ENCODE results near the gene SERPINB7.
A peak's percentile ranks its signal among the peaks of the same experiment; 100 is the strongest.
"Not testable (repeated sequence)": the region's sequence is repeated elsewhere in the genome, so short reads cannot be mapped to it uniquely, and the experiment has no call there.

Gene SERPINB7

GRCh38 chr18:63749489-63749888, 25.7 kb upstream of the SERPINB7 start:
- FAIRE-seq, result no peak
- no peak for TF ChIP-seq CTCF (IDR thresholded peaks at IDR 0.05; ENCODE audit: insufficient read depth, missing control alignments)
- no peak for DNase-seq (ENCODE audit: insufficient read length, low spot score)

- no peak for DNase-seq (ENCODE audit: insufficient read length, low spot score)
- FAIRE-seq, result no peak
- no peak for TF ChIP-seq CTCF (IDR thresholded peaks at IDR 0.05; ENCODE audit: insufficient read depth, missing control alignments)
Observed at GRCh38 chr18:63752636-63753035, 22.6 kb upstream of the SERPINB7 start.

GRCh38 chr18:63753676-63754075, 21.5 kb upstream of the SERPINB7 start:
- peak; percentile 94 for FAIRE-seq
- no peak for DNase-seq (ENCODE audit: insufficient read length, low spot score)
- no peak for TF ChIP-seq CTCF (IDR thresholded peaks at IDR 0.05; ENCODE audit: insufficient read depth, missing control alignments)

GRCh38 chr18:63757541-63757940, 17.7 kb upstream of the SERPINB7 start:
- FAIRE-seq (peak; percentile 91), DNase-seq (ENCODE audit: insufficient read length, low spot score) (no peak)

GRCh38 chr18:63758615-63759240, 16.5 kb upstream of the SERPINB7 start:
- FAIRE-seq (peak; percentile 91), DNase-seq (ENCODE audit: insufficient read length, low spot score) (no peak)
- TF ChIP-seq CTCF (IDR thresholded peaks at IDR 0.05; ENCODE audit: insufficient read depth, missing control alignments), result no peak

More at GRCh38 chr18:63757541-63757940, 17.7 kb upstream of the SERPINB7 start:
- no peak for TF ChIP-seq CTCF (IDR thresholded peaks at IDR 0.05; ENCODE audit: insufficient read depth, missing control alignments)

- DNase-seq (ENCODE audit: insufficient read length, low spot score); FAIRE-seq: not testable (repeated sequence)
Observed at GRCh38 chr18:63759786-63760185, 15.4 kb upstream of the SERPINB7 start.

GRCh38 chr18:63762518-63762917, 12.7 kb upstream of the SERPINB7 start:
- DNase-seq (ENCODE audit: insufficient read length, low spot score) (no peak), FAIRE-seq (no peak)
- TF ChIP-seq CTCF (IDR thresholded peaks at IDR 0.05; ENCODE audit: insufficient read depth, missing control alignments), result no peak

All from D721Med (cell line).